Gastroesophageal sphincter (tissue), 3 donors: ENCODE data around the gene ZNF3.

ENCODE experiments used
- EP300 ChIP-seq: sonication (generic); formaldehyde crosslinking; IDR thresholded peaks from one replicate; pipeline ENCODE4 v1.6.1; 2017; ENCODE audit warnings: antibody characterized with exemption, mild to moderate bottlenecking
- POLR2A ChIP-seq, 2 donors: fragments of 450-650 bp; IDR thresholded peaks; one replicate each; pipeline ENCODE4 v1.6.1; 2017; ENCODE audit warnings: antibody characterized with exemption in 2 of 2, mild to moderate bottlenecking in 2 of 2, moderate library complexity in 1 of 2
- POLR2AphosphoS5 ChIP-seq: sonication (generic); formaldehyde crosslinking; IDR thresholded peaks from one replicate; pipeline ENCODE4 v1.6.1; 2017; ENCODE audit warnings: antibody characterized with exemption
- TF ChIP-seq, protein P1 (sequence below), 4 experiments: fragments of 200-600 bp in 2 of 4; fragments of 450-650 bp in 2 of 4; sonication (generic) in 1 of 4; IDR thresholded peaks; one replicate each; pipeline ENCODE4 v1.5.1; 2017 to 2019; ENCODE audit warnings: antibody characterized with exemption in 4 of 4, mild to moderate bottlenecking in 2 of 4, moderate library complexity in 2 of 4

DNA sequence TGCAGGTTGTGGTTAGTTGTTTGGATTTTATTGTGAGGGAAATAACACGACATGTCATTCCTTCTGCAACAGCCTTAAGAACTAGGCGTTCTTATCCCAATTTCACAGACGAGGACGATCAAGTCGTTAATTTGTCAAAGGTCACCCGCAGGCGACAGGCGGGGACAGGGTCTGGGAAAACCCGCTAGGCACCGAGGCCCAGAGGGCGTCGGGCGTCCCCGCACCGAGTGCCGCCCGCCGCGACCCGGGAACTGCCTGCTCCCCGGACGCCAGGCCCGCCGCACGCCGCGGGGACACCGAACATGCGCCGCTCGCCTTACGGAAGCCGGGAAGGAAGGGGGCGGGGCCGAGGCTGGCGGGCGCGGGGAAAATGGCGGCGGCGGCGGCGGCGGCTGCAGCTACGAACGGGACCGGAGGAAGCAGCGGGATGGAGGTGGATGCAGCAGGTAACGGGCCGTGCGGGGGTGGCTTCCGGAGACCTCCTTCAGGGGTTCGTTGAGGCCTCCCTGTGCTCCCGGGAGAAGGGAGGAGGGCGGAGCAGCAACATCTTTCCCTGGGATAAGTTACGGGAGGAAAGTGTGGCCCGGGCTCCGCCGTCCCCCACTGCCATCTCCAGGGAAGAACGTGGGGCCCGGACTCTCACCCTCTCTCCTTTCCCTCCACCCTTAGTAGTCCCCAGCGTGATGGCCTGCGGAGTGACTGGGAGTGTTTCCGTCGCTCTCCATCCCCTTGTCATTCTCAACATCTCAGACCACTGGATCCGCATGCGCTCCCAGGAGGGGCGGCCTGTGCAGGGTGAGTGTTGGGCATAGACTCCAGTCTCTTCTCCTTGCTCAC lies 7.3 kb upstream of the ZNF3 start, which contains the start of gene COPS6:
- TF ChIP-seq POLR2A (IDR thresholded peaks at IDR 0.05), result peak; percentile 73 to 85
- TF ChIP-seq, protein P1, sequence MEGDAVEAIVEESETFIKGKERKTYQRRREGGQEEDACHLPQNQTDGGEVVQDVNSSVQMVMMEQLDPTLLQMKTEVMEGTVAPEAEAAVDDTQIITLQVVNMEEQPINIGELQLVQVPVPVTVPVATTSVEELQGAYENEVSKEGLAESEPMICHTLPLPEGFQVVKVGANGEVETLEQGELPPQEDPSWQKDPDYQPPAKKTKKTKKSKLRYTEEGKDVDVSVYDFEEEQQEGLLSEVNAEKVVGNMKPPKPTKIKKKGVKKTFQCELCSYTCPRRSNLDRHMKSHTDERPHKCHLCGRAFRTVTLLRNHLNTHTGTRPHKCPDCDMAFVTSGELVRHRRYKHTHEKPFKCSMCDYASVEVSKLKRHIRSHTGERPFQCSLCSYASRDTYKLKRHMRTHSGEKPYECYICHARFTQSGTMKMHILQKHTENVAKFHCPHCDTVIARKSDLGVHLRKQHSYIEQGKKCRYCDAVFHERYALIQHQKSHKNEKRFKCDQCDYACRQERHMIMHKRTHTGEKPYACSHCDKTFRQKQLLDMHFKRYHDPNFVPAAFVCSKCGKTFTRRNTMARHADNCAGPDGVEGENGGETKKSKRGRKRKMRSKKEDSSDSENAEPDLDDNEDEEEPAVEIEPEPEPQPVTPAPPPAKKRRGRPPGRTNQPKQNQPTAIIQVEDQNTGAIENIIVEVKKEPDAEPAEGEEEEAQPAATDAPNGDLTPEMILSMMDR (IDR thresholded peaks at IDR 0.05), result peak in 1 of 4 experiments; percentile 33
- no peak for TF ChIP-seq EP300
- peak; percentile 89 for TF ChIP-seq POLR2AphosphoS5
